GM23338 (cell line): Measurements from ENCODE around the gene HNRNPK. TPM values are rescaled to one million over a fixed set of nuclear protein-coding genes. Genes with fewer than 3 reads are reported as not detected.

Experiments
- ATAC-seq: fragments of 200-7000 bp; cut with Tn5 transposase; 3 replicates; pipeline ENCODE4 v1.9.1; 2020
- DNase-seq: peaks from one replicate; pipeline ENCODE4 v3.0.0-alpha.2; 2015; ENCODE audit warnings: low spot score
- H2AFZ ChIP-seq: fragments of 200-600 bp; sonication (generic); 2 replicates; pipeline ENCODE4 v1.8.0; 2016; ENCODE audit warnings: antibody characterized with exemption, mild to moderate bottlenecking, moderate library complexity
- H3F3A ChIP-seq: fragments of 200-600 bp; sonication (generic); replicated peaks from 2 replicates; pipeline ENCODE4 v1.8.0; 2017; ENCODE audit warnings: antibody characterized with exemption, mixed run types, low read depth
- H3K27ac ChIP-seq: fragments of 200-600 bp; sonication (generic); 2 replicates; pipeline ENCODE4 v1.6.1; 2016; ENCODE audit warnings: low read depth
- H3K27me3 ChIP-seq: fragments of 200-600 bp; sonication (generic); 2 replicates; pipeline ENCODE4 v1.8.0; 2016; ENCODE audit warnings: mild to moderate bottlenecking, mixed run types, moderate library complexity; ENCODE audit not compliant: insufficient read depth
- H3K36me3 ChIP-seq: fragments of 200-600 bp; sonication (generic); 2 replicates; pipeline ENCODE4 v1.8.0; 2016; ENCODE audit warnings: mild to moderate bottlenecking; ENCODE audit not compliant: insufficient read depth
- H3K4me1 ChIP-seq: fragments of 200-600 bp; sonication (generic); 2 replicates; pipeline ENCODE4 v1.8.0; 2016; ENCODE audit warnings: mild to moderate bottlenecking, moderate library complexity; ENCODE audit not compliant: insufficient read depth
- H3K4me2 ChIP-seq: fragments of 200-600 bp; sonication (generic); 2 replicates; pipeline ENCODE4 v1.7.1; 2017; ENCODE audit warnings: mixed run types
- H3K4me3 ChIP-seq: fragments of 200-600 bp; sonication (generic); 2 replicates; pipeline ENCODE4 v1.6.1; 2016; ENCODE audit warnings: mixed run types
- H3K79me2 ChIP-seq: fragments of 200-600 bp; sonication (generic); replicated peaks from 2 replicates; pipeline ENCODE4 v1.8.0; 2017; ENCODE audit warnings: mild to moderate bottlenecking; ENCODE audit not compliant: insufficient read depth
- H3K9me2 ChIP-seq: fragments of 200-600 bp; sonication (generic); 2 replicates; pipeline ENCODE4 v1.8.0; 2017; ENCODE audit not compliant: insufficient read depth
- H4K20me1 ChIP-seq: fragments of 200-600 bp; sonication (generic); replicated peaks from 2 replicates; pipeline ENCODE4 v1.8.0; 2017; ENCODE audit warnings: mild to moderate bottlenecking; ENCODE audit not compliant: insufficient read depth
- H3K27ac Mint-ChIP-seq: 2 replicates; pipeline ENCODE4 v1.8.0; 2020; ENCODE audit warnings: inconsistent platforms, mild to moderate bottlenecking, moderate library complexity, mixed read lengths
- H3K27me3 Mint-ChIP-seq: 3 replicates; pipeline ENCODE4 v1.8.0; 2022; ENCODE audit warnings: low read depth, mild to moderate bottlenecking, moderate library complexity, mixed read lengths, inconsistent platforms; ENCODE audit not compliant: insufficient read depth, poor library complexity
- H3K36me3 Mint-ChIP-seq: 3 replicates; pipeline ENCODE4 v1.8.0; 2021; ENCODE audit warnings: low read depth, mild to moderate bottlenecking, inconsistent platforms, moderate library complexity, mixed read lengths
- H3K4me1 Mint-ChIP-seq: 3 replicates; pipeline ENCODE4 v1.8.0; 2020; ENCODE audit warnings: mild to moderate bottlenecking, inconsistent platforms, mixed read lengths
- H3K4me3 Mint-ChIP-seq: 3 replicates; pipeline ENCODE4 v1.8.0; 2021; ENCODE audit warnings: moderate library complexity, mild to moderate bottlenecking, inconsistent platforms, mixed read lengths
- H3K9me3 Mint-ChIP-seq: 3 replicates; pipeline ENCODE4 v1.8.0; 2020; ENCODE audit warnings: moderate library complexity, mild to moderate bottlenecking, inconsistent platforms, mixed read lengths
- CREB1 ChIP-seq: fragments of 250-450 bp; sonication (Bioruptor Pico); IDR thresholded peaks from 2 replicates; pipeline ENCODE4 v1.5.0; 2020; ENCODE audit warnings: low read depth, mild to moderate bottlenecking, moderate library complexity
- EZH2 ChIP-seq: fragments of 200-600 bp; sonication (generic); IDR thresholded peaks from one replicate; pipeline ENCODE4 v1.8.0; 2017; ENCODE audit warnings: antibody characterized with exemption, mild to moderate bottlenecking, low read depth; ENCODE audit not compliant: unreplicated experiment
- EZH2phosphoT487 ChIP-seq: fragments of 200-600 bp; sonication (generic); IDR thresholded peaks from one replicate; pipeline ENCODE4 v1.8.1; 2018; ENCODE audit warnings: antibody characterized with exemption; ENCODE audit not compliant: unreplicated experiment
- JUNB ChIP-seq: IDR thresholded peaks from one replicate; pipeline ENCODE4 v1.6.1; 2016; ENCODE audit warnings: antibody characterized with exemption; ENCODE audit not compliant: unreplicated experiment
- NANOG ChIP-seq: IDR thresholded peaks from 2 replicates; pipeline ENCODE4 v1.6.1; 2016; ENCODE audit warnings: antibody characterized with exemption, borderline replicate concordance
- POLR2AphosphoS5 ChIP-seq: IDR thresholded peaks from 2 replicates; pipeline ENCODE4 v1.6.1; 2016; ENCODE audit warnings: antibody characterized with exemption, low read depth
- STAT1 ChIP-seq: IDR thresholded peaks from one replicate; pipeline ENCODE4 v1.6.1; 2016; ENCODE audit warnings: antibody characterized with exemption; ENCODE audit not compliant: unreplicated experiment
- ZNF114 ChIP-seq: fragments of 250-450 bp; sonication (Bioruptor Pico); IDR thresholded peaks from 2 replicates; pipeline ENCODE4 v1.5.0; 2020; ENCODE audit warnings: mild to moderate bottlenecking, moderate library complexity
- ZNF331 ChIP-seq: fragments of 250-450 bp; sonication (Bioruptor Pico); IDR thresholded peaks from 2 replicates; pipeline ENCODE4 v1.5.0; 2020; ENCODE audit warnings: low read depth, mild to moderate bottlenecking, moderate library complexity
- polyA plus RNA-seq: library from polyadenylated mRNA; unstranded; fragments of >200 nt; fragmentation: Nextera tagmentation; extraction: Ambion mirVana; gene quantifications from 2 replicates; pipeline ENCODE4 v1.2.1, GENCODE V29; 2016
- total RNA-seq: library from RNA; depleted of rRNA; stranded (reverse); fragments of >200 nt; shearing (Covaris generic); gene quantifications from 2 replicates; pipeline ENCODE4 v1.2.3, GENCODE V29; 2014
- TF ChIP-seq, protein P1 (sequence below): fragments of 250-450 bp; sonication (Bioruptor Pico); IDR thresholded peaks from 2 replicates; pipeline ENCODE4 v1.5.0; 2020; ENCODE audit warnings: mild to moderate bottlenecking, moderate library complexity
- TF ChIP-seq, protein P2 (sequence below), 2 experiments: fragments of 200-600 bp in 1 of 2; sonication (generic) in 1 of 2; conservative IDR thresholded peaks; 2 replicates each; pipeline versions ENCODE4 v1.5.1 to v1.6.1; 2016 to 2017; ENCODE audit warnings: antibody characterized with exemption in 2 of 2, low read depth in 2 of 2, mild to moderate bottlenecking in 2 of 2, moderate library complexity in 1 of 2
- TF ChIP-seq, protein P3 (sequence below): IDR thresholded peaks from 2 replicates; pipeline ENCODE4 v1.6.1; 2016; ENCODE audit warnings: antibody characterized with exemption
- TF ChIP-seq, protein P4 (sequence below): IDR thresholded peaks from one replicate; pipeline ENCODE4 v1.6.1; 2018; ENCODE audit warnings: antibody characterized with exemption; ENCODE audit not compliant: unreplicated experiment

HNRNPK gene
- total and polyA plus RNA-seq, 2 experiments from 2014 or later = 417 to 1,083 TPM

DNA sequence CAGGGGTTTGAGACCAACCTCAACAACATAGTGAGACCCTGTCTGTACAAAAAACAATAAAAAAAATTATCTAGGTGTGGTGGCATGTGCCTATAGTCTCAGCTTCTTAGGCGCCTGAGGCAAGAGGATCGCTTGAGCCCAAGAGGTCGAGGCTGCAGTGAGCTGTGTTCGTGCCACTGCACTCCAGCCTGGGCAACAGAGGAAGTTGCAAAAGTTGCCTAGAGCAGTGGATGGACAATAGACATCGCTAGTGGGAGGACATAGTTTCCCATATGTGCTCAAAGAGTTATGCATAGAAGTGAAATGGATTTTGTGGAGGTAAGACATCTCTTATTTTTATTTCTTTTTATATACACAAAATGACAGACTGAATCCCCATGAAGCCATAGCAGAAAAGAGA lies 19.0 kb downstream of the HNRNPK start:
- Histone ChIP-seq H3F3A (peaks cover 14% of the 10 kb centered on the region), H2AFZ (no peak overlapping the region), H4K20me1 (no peaks in the 10 kb centered on the region), H3K9me2 (no peaks in the 10 kb centered on the region), H3K4me3 (no peak overlapping the region), H3K27ac (no peak overlapping the region), H3K4me2 (no peak overlapping the region), H3K27me3 (no peaks in the 10 kb centered on the region), H3K4me1 (no peaks in the 10 kb centered on the region; the same call in 1 of the 2 replicates), H3K79me2 (no peaks in the 10 kb centered on the region), H3K36me3 (no peaks in the 10 kb centered on the region)
- Mint-ChIP-seq H3K9me3 (no peaks in the 10 kb centered on the region; the same call in 2 of the 3 replicates), H3K4me3 (no peak overlapping the region), H3K4me1 (peaks cover 6% of the 10 kb centered on the region; the same call in 2 of the 3 replicates), H3K27ac (no peak overlapping the region), H3K27me3 (peaks cover 18% of the 10 kb centered on the region), H3K36me3 (peaks cover 1% of the 10 kb centered on the region; the same call in 1 of the 3 replicates)
- ATAC-seq (no peak), DNase-seq (no peak)
- no peak for TF ChIP-seq JUNB
- no peak for TF ChIP-seq EZH2phosphoT487
- TF ChIP-seq ZNF114 = no peak
- TF ChIP-seq, protein P1, sequence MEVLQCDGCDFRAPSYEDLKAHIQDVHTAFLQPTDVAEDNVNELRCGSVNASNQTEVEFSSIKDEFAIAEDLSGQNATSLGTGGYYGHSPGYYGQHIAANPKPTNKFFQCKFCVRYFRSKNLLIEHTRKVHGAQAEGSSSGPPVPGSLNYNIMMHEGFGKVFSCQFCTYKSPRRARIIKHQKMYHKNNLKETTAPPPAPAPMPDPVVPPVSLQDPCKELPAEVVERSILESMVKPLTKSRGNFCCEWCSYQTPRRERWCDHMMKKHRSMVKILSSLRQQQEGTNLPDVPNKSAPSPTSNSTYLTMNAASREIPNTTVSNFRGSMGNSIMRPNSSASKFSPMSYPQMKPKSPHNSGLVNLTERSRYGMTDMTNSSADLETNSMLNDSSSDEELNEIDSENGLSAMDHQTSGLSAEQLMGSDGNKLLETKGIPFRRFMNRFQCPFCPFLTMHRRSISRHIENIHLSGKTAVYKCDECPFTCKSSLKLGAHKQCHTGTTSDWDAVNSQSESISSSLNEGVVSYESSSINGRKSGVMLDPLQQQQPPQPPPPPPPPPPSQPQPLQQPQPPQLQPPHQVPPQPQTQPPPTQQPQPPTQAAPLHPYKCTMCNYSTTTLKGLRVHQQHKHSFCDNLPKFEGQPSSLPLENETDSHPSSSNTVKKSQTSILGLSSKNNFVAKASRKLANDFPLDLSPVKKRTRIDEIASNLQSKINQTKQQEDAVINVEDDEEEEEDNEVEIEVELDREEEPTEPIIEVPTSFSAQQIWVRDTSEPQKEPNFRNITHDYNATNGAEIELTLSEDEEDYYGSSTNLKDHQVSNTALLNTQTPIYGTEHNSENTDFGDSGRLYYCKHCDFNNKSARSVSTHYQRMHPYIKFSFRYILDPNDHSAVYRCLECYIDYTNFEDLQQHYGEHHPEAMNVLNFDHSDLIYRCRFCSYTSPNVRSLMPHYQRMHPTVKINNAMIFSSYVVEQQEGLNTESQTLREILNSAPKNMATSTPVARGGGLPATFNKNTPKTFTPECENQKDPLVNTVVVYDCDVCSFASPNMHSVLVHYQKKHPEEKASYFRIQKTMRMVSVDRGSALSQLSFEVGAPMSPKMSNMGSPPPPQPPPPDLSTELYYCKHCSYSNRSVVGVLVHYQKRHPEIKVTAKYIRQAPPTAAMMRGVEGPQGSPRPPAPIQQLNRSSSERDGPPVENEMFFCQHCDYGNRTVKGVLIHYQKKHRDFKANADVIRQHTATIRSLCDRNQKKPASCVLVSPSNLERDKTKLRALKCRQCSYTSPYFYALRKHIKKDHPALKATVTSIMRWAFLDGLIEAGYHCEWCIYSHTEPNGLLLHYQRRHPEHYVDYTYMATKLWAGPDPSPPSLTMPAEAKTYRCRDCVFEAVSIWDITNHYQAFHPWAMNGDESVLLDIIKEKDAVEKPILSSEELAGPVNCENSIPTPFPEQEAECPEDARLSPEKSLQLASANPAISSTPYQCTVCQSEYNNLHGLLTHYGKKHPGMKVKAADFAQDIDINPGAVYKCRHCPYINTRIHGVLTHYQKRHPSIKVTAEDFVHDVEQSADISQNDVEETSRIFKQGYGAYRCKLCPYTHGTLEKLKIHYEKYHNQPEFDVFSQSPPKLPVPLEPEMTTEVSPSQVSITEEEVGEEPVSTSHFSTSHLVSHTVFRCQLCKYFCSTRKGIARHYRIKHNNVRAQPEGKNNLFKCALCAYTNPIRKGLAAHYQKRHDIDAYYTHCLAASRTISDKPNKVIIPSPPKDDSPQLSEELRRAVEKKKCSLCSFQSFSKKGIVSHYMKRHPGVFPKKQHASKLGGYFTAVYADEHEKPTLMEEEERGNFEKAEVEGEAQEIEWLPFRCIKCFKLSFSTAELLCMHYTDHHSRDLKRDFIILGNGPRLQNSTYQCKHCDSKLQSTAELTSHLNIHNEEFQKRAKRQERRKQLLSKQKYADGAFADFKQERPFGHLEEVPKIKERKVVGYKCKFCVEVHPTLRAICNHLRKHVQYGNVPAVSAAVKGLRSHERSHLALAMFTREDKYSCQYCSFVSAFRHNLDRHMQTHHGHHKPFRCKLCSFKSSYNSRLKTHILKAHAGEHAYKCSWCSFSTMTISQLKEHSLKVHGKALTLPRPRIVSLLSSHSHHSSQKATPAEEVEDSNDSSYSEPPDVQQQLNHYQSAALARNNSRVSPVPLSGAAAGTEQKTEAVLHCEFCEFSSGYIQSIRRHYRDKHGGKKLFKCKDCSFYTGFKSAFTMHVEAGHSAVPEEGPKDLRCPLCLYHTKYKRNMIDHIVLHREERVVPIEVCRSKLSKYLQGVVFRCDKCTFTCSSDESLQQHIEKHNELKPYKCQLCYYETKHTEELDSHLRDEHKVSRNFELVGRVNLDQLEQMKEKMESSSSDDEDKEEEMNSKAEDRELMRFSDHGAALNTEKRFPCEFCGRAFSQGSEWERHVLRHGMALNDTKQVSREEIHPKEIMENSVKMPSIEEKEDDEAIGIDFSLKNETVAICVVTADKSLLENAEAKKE = no peak
- TF ChIP-seq, protein P2, sequence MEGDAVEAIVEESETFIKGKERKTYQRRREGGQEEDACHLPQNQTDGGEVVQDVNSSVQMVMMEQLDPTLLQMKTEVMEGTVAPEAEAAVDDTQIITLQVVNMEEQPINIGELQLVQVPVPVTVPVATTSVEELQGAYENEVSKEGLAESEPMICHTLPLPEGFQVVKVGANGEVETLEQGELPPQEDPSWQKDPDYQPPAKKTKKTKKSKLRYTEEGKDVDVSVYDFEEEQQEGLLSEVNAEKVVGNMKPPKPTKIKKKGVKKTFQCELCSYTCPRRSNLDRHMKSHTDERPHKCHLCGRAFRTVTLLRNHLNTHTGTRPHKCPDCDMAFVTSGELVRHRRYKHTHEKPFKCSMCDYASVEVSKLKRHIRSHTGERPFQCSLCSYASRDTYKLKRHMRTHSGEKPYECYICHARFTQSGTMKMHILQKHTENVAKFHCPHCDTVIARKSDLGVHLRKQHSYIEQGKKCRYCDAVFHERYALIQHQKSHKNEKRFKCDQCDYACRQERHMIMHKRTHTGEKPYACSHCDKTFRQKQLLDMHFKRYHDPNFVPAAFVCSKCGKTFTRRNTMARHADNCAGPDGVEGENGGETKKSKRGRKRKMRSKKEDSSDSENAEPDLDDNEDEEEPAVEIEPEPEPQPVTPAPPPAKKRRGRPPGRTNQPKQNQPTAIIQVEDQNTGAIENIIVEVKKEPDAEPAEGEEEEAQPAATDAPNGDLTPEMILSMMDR (conservative IDR thresholded peaks at IDR 0.05; ENCODE audit: low read depth in 2 of 2) = no peak
- TF ChIP-seq, protein P3, sequence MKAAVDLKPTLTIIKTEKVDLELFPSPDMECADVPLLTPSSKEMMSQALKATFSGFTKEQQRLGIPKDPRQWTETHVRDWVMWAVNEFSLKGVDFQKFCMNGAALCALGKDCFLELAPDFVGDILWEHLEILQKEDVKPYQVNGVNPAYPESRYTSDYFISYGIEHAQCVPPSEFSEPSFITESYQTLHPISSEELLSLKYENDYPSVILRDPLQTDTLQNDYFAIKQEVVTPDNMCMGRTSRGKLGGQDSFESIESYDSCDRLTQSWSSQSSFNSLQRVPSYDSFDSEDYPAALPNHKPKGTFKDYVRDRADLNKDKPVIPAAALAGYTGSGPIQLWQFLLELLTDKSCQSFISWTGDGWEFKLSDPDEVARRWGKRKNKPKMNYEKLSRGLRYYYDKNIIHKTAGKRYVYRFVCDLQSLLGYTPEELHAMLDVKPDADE = no peak
- TF ChIP-seq ZNF331 (CRISPR knock-in tag) = no peak
- TF ChIP-seq STAT1 = no peak
- TF ChIP-seq POLR2AphosphoS5 = no peak
- TF ChIP-seq, protein P4, sequence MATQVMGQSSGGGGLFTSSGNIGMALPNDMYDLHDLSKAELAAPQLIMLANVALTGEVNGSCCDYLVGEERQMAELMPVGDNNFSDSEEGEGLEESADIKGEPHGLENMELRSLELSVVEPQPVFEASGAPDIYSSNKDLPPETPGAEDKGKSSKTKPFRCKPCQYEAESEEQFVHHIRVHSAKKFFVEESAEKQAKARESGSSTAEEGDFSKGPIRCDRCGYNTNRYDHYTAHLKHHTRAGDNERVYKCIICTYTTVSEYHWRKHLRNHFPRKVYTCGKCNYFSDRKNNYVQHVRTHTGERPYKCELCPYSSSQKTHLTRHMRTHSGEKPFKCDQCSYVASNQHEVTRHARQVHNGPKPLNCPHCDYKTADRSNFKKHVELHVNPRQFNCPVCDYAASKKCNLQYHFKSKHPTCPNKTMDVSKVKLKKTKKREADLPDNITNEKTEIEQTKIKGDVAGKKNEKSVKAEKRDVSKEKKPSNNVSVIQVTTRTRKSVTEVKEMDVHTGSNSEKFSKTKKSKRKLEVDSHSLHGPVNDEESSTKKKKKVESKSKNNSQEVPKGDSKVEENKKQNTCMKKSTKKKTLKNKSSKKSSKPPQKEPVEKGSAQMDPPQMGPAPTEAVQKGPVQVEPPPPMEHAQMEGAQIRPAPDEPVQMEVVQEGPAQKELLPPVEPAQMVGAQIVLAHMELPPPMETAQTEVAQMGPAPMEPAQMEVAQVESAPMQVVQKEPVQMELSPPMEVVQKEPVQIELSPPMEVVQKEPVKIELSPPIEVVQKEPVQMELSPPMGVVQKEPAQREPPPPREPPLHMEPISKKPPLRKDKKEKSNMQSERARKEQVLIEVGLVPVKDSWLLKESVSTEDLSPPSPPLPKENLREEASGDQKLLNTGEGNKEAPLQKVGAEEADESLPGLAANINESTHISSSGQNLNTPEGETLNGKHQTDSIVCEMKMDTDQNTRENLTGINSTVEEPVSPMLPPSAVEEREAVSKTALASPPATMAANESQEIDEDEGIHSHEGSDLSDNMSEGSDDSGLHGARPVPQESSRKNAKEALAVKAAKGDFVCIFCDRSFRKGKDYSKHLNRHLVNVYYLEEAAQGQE = no peak
- no peak for TF ChIP-seq EZH2
- TF ChIP-seq CREB1 (CRISPR knock-in tag) = no peak
- TF ChIP-seq NANOG = no peak
